Skin of body (tissue), 2 donors: ENCODE results near the gene REXO2. TPM values are rescaled to one million over a fixed set of nuclear protein-coding genes. Genes with fewer than 3 reads are reported as not detected.

Source experiments
- DNase-seq: peaks from one replicate; lab custom pipeline; 2025; lab: John Stamatoyannopoulos, UW
- total RNA-seq: library from RNA; depleted of rRNA; stranded (reverse); fragments of >200 nt; gene quantifications from one replicate; pipeline ENCODE4 v1.2.3, GENCODE V29; 2014

REXO2 gene
- total RNA-seq: 78.6 TPM

GRCh38 chr11:114439229-114440120 is at the start of gene REXO2:
Gene REXO2 (plus strand): TSS chr11:114439467. CDS start chr11:114439529, 62 bp downstream.
- DNase-seq: peak; percentile 93

DNA sequence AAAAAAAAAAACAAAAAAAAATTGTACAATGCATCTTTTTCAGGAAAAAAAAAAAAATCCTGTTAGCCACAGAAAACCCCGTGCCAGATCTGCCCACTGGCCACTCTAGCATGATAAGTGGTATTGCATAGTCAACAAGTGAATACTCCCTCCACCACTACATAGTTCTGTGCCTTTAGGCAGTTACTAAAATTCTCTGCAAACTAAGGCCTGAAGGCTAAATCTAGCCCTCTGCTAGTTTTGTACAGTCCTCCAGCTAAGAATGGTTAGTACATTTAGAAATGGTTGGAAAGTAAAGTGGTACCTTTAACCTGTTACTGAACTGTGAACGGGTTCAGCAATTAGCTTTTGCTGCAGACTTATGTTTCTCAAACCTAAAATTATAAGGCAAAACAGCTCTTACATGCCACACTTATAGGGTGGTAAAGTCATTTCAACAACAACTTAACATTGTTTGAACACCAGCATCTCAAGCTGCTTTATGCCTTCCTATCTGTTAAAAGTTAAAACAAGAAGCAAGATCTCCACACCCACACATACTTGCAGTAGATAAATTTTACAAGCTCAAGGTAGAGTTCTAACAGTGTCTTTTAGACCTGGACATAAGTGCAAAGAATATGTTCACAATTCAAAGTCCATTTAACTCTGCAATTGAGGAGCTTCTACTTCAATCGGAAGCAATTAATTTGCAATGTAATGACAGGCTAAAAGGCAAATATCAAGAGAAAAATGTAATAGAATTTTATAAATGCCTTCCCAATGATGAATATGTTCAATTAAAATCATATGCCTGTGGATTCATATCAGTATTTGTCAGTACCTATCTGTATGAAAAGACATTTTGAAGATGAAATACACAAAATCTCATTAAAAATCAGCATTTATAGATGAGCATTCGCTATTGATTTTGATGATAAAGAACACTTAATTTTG is 46.3 kb upstream of the REXO2 start:
- no peak for DNase-seq

DNA sequence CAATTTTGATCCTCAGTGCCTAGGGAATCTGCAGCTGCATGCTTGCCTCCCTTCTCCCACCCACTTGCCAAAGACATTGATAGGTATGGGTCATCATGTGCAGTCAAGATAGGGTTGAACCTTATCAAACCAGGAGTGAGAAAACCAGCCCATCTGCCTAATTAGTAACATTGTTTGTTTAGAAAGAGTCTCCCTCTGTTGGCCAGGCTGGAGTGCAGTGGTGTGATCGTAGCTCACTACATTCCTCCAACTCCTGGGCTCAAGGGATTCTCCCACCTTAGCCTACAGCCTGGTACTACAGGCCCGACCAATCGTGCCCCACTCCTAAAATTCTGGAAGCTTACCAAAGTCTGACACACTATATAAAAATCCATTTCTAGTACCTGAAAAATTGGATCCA is 43.5 kb upstream of the REXO2 start:
- no peak for DNase-seq

DNA sequence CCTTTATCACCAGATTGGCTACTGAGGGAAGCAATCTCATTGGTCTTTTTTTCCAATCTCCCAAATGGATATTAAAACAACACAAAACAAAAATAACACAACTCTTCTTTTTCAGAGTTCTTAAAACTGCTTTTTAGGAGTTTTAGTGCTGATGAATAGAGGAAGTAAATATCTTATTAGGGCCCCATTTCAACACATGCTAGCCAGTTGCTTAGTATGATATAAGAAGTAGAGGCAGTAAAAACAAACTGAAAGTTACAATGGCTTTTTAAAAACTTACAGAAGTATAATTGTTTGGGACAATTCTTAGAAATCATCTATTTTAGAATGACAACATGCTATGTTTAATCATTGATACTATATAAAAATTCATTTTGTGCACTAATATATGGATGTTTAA is 42.4 kb upstream of the REXO2 start:
- DNase-seq: no peak

- no peak for DNase-seq
Measured at GRCh38 chr11:114397349-114397982, 41.8 kb upstream of the REXO2 start.

DNA sequence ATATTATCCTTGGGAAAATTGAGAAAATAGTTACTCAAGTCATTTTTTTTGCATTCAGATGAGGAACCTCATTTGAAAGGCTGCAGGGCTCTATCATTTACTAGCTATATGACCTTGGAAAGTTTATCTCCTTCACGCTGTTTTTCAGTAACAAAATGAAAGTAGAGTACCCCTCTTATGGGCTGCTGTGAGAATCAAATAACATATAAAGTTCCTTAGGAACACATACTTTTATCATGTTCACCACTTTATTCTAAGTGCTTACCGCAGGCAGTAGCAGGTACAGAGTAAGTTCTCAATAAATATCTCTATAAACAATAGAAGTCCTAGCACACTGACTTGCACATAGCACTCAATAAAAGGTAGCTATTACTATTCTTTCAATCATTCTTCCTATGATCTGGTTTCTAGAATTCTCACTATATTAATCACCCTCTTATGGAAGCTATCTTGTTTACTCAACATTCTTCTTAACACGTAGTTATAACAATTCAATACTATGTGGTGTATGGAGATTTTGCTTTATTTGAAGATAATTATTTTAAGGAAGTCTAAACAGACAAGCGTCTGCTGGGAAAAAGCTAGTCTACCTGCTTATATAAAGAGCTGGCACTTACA is 40.9 kb upstream of the REXO2 start:
- no peak for DNase-seq

- DNase-seq: peak; percentile 65
Measured at GRCh38 chr11:114399490-114400215, 39.6 kb upstream of the REXO2 start.

GRCh38 chr11:114400216-114400914 is 38.9 kb upstream of the REXO2 start, which contains the start of the genes C11orf71 and RBM7:
Gene C11orf71 (minus strand): TSS chr11:114400511. CDS start chr11:114400331, 180 bp downstream.
Gene RBM7 (plus strand): TSS chr11:114400666. CDS start chr11:114400672, 6 bp downstream.
- peak; percentile 95 for DNase-seq

- peak; percentile 68 for DNase-seq
Measured at GRCh38 chr11:114400915-114401223, 38.4 kb upstream of the REXO2 start.

DNA sequence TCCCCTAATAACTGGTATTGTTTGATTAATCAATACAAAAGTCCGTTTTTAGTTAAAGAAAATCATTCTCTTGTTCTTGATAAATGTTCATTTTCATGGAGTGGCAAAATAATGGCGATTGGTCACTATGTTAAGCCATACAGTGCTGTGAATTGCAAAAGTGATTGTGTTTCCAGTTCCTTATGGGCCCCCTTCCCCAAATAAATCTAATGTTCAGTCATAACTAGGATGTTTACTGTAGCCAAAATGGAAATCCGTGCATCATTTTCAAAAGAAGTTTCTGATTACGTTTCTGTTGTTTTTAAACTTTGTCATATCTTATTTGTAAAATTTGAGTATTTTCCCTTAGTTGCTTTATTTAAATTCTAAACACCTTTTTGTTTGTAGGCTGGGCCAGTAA is 38.0 kb upstream of the REXO2 start:
- DNase-seq: peak; percentile 29

DNA sequence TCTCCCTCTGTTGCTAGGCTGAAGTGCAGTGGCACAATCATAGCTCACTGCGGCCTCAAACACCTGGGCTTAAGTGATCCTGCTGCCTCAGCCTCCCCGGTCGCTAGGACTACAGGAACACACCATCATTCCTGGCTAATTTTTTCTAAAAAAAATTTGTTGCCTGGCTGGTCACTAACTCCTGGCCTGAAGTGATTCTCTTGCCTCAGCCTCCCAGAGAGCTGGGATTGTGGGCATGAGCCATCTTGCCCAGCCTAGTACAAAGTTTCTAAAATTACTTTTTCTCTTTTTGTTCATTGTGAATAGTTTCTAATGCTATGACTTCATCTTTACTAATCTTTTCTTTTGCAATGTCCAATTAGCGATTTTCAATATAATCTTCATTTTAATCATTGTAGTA is 26.3 kb upstream of the REXO2 start:
- no peak for DNase-seq

GRCh38 chr11:114413958-114414357 is 25.3 kb upstream of the REXO2 start:
- DNase-seq: no peak

- DNase-seq: no peak
Measured at GRCh38 chr11:114416441-114416961, 22.8 kb upstream of the REXO2 start.

DNA sequence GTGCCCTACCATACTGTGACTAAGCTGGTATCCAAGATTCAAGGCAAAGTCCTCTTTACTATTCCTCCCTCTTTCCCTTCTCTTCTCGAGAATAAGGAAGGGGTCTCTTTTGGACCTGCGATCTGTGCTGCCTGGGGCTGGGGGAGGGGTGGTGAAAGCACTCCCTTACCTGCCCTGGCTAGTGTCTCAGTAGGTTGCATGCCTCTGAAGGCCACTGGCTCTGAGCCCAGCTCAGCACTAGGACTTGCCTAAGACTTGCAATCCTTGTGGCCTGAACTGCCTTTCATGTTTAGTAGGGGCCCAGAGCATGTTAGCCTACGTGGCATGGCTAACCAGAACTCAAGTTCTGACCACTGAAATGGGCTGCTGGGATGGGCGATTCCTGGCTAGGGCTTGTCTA is 13.0 kb upstream of the REXO2 start:
- no peak for DNase-seq

GRCh38 chr11:114430290-114430689 is 9.0 kb upstream of the REXO2 start:
- no peak for DNase-seq

DNA sequence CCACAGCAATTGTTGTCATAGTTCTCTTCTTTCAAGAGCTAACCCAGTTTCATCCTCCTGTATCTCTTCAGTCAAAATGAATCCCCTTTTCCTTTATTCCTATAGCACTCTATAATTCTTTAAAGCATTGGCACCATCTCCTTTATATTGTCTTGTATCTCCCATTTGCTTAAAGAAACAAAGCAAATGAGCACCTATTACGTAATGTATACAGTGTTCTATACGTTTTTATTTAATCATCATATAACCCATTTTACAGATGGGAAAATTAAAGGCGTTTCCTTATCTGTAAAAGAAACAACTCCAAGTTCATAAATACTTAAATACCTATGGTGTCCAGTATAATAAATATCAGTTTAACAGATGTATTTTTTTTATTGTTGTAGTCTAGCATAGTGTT is 6.4 kb upstream of the REXO2 start:
- DNase-seq: no peak

DNA sequence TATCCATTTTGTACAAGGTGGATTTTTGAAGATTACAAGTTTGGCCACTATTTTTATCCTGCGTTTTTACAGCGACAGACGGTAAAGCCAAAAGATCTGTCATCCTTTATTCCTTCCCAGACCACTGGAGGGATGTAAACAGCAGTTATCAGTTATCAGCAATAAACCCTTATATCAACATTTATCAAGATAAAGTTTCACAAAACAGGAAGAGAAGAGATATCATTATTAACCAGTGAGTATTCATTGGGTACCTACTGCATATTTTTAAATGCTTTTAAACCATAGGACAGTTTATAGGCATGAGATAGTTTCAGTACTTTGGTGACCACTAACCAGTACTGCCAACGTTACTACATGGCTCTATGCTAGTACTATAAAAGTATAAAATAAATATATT is 5.9 kb upstream of the REXO2 start:
- no peak for DNase-seq

GRCh38 chr11:114438303-114438702 is 964 bp upstream of the REXO2 start:
- no peak for DNase-seq

GRCh38 chr11:114440121-114440860 is 1.0 kb downstream of the REXO2 start:
- no peak for DNase-seq
